HEK293 (cell line): ENCODE measurements around the gene EPHB3.

ENCODE experiments used
- CTCF ChIA-PET: fragments of 350-600 bp; formaldehyde crosslinking; extraction: SDS; loops from one replicate; lab custom pipeline; 2021; ENCODE audit warnings: antibody characterized with exemption; lab: Yijun Ruan, JAX
- POLR2A ChIA-PET: fragments of 300-600 bp; formaldehyde crosslinking; extraction: SDS; loops from one replicate; lab custom pipeline; 2020; ENCODE audit warnings: antibody characterized with exemption, inconsistent platforms; lab: Yijun Ruan, JAX
- H3K27ac ChIP-seq: fragments of 200-500 bp; sonication (Bioruptor generic); 2 replicates; pipeline ENCODE4 v1.5.1; 2014; ENCODE audit warnings: low read depth, low read length, control low read depth, inconsistent platforms; ENCODE audit errors: extremely low read depth
- H3K36me3 ChIP-seq, 2 experiments: fragments of 200-500 bp in 1 of 2; sonication (Bioruptor generic) in 1 of 2; 1 replicate in 1 of 2; 2 replicates in 1 of 2; pipeline ENCODE4 v1.5.1; 2014 to 2017; ENCODE audit warnings: inconsistent platforms in 2 of 2, low read length in 2 of 2; ENCODE audit not compliant: control insufficient read depth in 2 of 2, insufficient read depth in 1 of 2
- H3K4me1 ChIP-seq: fragments of 200-500 bp; sonication (Bioruptor generic); 2 replicates; pipeline ENCODE4 v1.5.1; 2014; ENCODE audit warnings: mild to moderate bottlenecking, low read length, inconsistent platforms; ENCODE audit not compliant: control insufficient read depth, insufficient read depth
- H3K4me3 ChIP-seq: 2 replicates; pipeline ENCODE4 v1.5.1; 2011; ENCODE audit warnings: low read depth, mild to moderate bottlenecking, control low read depth, low read length, moderate library complexity
- H3K9me3 ChIP-seq: fragments of 200-500 bp; sonication (Bioruptor generic); 2 replicates; pipeline ENCODE4 v1.5.1; 2014; ENCODE audit warnings: low read depth, low read length, inconsistent platforms; ENCODE audit not compliant: control insufficient read depth, insufficient read depth
- HOXD13 ChIP-seq: sonication (generic); formaldehyde crosslinking; IDR thresholded peaks from 2 replicates; pipeline ENCODE4 v1.8.0; 2022; ENCODE audit warnings: missing genetic modification reagents, borderline replicate concordance
- KLF1 ChIP-seq: fragments of 450-650 bp; formaldehyde crosslinking; IDR thresholded peaks from 2 replicates; pipeline ENCODE4 v1.5.1; 2016; ENCODE audit warnings: missing biosample characterization, missing genetic modification characterization
- KLF7 ChIP-seq: fragments of 450-650 bp; formaldehyde crosslinking; IDR thresholded peaks from 2 replicates; pipeline ENCODE4 v1.5.1; 2016; ENCODE audit warnings: missing biosample characterization, missing genetic modification characterization, borderline replicate concordance
- PRDM4 ChIP-seq: fragments of 450-650 bp; formaldehyde crosslinking; IDR thresholded peaks from 2 replicates; pipeline ENCODE4 v1.5.1; 2017; ENCODE audit warnings: missing biosample characterization, missing genetic modification characterization
- SALL2 ChIP-seq: fragments of 450-650 bp; formaldehyde crosslinking; IDR thresholded peaks from 2 replicates; pipeline ENCODE4 v1.5.0; 2017; ENCODE audit warnings: missing biosample characterization, mild to moderate bottlenecking, missing genetic modification characterization, borderline replicate concordance
- TRIM28 ChIP-seq: IDR thresholded peaks from 2 replicates; pipeline ENCODE4 v1.6.1; 2011; ENCODE audit warnings: low read length, control low read depth, borderline replicate concordance
- ZBTB1 ChIP-seq: fragments of 450-650 bp; formaldehyde crosslinking; IDR thresholded peaks from 2 replicates; pipeline ENCODE4 v1.5.1; 2016; ENCODE audit warnings: missing biosample characterization, missing genetic modification characterization
- ZBTB17 ChIP-seq: fragments of 450-650 bp; formaldehyde crosslinking; IDR thresholded peaks from 2 replicates; pipeline ENCODE4 v1.5.1; 2016; ENCODE audit warnings: missing biosample characterization, missing genetic modification characterization
- ZBTB48 ChIP-seq: fragments of 450-650 bp; formaldehyde crosslinking; IDR thresholded peaks from 2 replicates; pipeline ENCODE4 v1.5.1; 2016; ENCODE audit warnings: missing biosample characterization, missing genetic modification characterization
- ZIC2 ChIP-seq: fragments of 450-650 bp; formaldehyde crosslinking; IDR thresholded peaks from 2 replicates; pipeline ENCODE4 v1.5.1; 2016; ENCODE audit warnings: missing biosample characterization, missing genetic modification characterization
- ZNF132 ChIP-seq: fragments of 450-650 bp; formaldehyde crosslinking; IDR thresholded peaks from 2 replicates; pipeline ENCODE4 v1.5.1; 2017; ENCODE audit warnings: missing biosample characterization, missing genetic modification characterization, borderline replicate concordance
- ZNF2 ChIP-seq: fragments of 450-650 bp; formaldehyde crosslinking; IDR thresholded peaks from 2 replicates; pipeline ENCODE4 v1.5.1; 2016; ENCODE audit warnings: missing biosample characterization, missing genetic modification characterization
- ZNF211 ChIP-seq: fragments of 450-650 bp; formaldehyde crosslinking; IDR thresholded peaks from 2 replicates; pipeline ENCODE4 v1.5.1; 2016; ENCODE audit warnings: low read depth, missing biosample characterization, missing genetic modification characterization
- ZNF266 ChIP-seq: fragments of 450-650 bp; formaldehyde crosslinking; IDR thresholded peaks from 2 replicates; pipeline ENCODE4 v1.5.1; 2016; ENCODE audit warnings: missing biosample characterization, missing genetic modification characterization, low read depth
- ZNF280D ChIP-seq: fragments of 450-650 bp; formaldehyde crosslinking; IDR thresholded peaks from 2 replicates; pipeline ENCODE4 v1.5.1; 2016; ENCODE audit warnings: missing biosample characterization, missing genetic modification characterization
- ZNF341 ChIP-seq: fragments of 450-650 bp; formaldehyde crosslinking; IDR thresholded peaks from 2 replicates; pipeline ENCODE4; 2016; ENCODE audit warnings: low read depth, missing biosample characterization, missing genetic modification characterization
- ZNF37A ChIP-seq: fragments of 450-650 bp; IDR thresholded peaks from 2 replicates; pipeline ENCODE4 v1.5.1; 2018; ENCODE audit warnings: missing biosample characterization, missing genetic modification characterization
- ZNF391 ChIP-seq: fragments of 450-650 bp; formaldehyde crosslinking; IDR thresholded peaks from 2 replicates; pipeline ENCODE4 v1.5.1; 2016; ENCODE audit warnings: low read depth, missing biosample characterization, missing genetic modification characterization, borderline replicate concordance
- ZNF423 ChIP-seq: fragments of 450-650 bp; formaldehyde crosslinking; IDR thresholded peaks from 2 replicates; pipeline ENCODE4 v1.5.1; 2016; ENCODE audit warnings: missing biosample characterization, missing genetic modification characterization
- ZNF433 ChIP-seq: fragments of 450-650 bp; formaldehyde crosslinking; IDR thresholded peaks from 2 replicates; pipeline ENCODE4 v1.5.1; 2016; ENCODE audit warnings: missing biosample characterization, missing genetic modification characterization, low read depth
- ZNF510 ChIP-seq: fragments of 450-650 bp; formaldehyde crosslinking; IDR thresholded peaks from 2 replicates; pipeline ENCODE4 v1.5.1; 2018; ENCODE audit warnings: mild to moderate bottlenecking, missing genetic modification characterization, missing biosample characterization; ENCODE audit not compliant: insufficient replicate concordance
- ZNF549 ChIP-seq: fragments of 450-650 bp; IDR thresholded peaks from 2 replicates; pipeline ENCODE4 v1.5.1; 2018; ENCODE audit warnings: missing biosample characterization, missing genetic modification characterization, mild to moderate bottlenecking, inconsistent platforms, moderate library complexity
- ZNF621 ChIP-seq: fragments of 450-650 bp; formaldehyde crosslinking; IDR thresholded peaks from 2 replicates; pipeline ENCODE4 v1.5.1; 2017; ENCODE audit warnings: missing biosample characterization, missing genetic modification characterization
- ZNF707 ChIP-seq: fragments of 450-650 bp; formaldehyde crosslinking; IDR thresholded peaks from 2 replicates; pipeline ENCODE4 v1.5.1; 2016; ENCODE audit warnings: missing biosample characterization, missing genetic modification characterization
- ZNF785 ChIP-seq: fragments of 450-650 bp; formaldehyde crosslinking; IDR thresholded peaks from 2 replicates; pipeline ENCODE4 v1.5.1; 2016; ENCODE audit warnings: missing biosample characterization, missing genetic modification characterization
- TF ChIP-seq, protein P1 (sequence below): fragments of 450-650 bp; formaldehyde crosslinking; IDR thresholded peaks from 2 replicates; pipeline ENCODE4 v1.5.1; 2017; ENCODE audit warnings: missing biosample characterization, mild to moderate bottlenecking, missing genetic modification characterization, moderate library complexity
- TF ChIP-seq, protein P2 (sequence below): fragments of 450-650 bp; formaldehyde crosslinking; IDR thresholded peaks from 2 replicates; pipeline ENCODE4 v1.5.1; 2016; ENCODE audit warnings: missing biosample characterization, missing genetic modification characterization

The EPHB3 gene

DNA sequence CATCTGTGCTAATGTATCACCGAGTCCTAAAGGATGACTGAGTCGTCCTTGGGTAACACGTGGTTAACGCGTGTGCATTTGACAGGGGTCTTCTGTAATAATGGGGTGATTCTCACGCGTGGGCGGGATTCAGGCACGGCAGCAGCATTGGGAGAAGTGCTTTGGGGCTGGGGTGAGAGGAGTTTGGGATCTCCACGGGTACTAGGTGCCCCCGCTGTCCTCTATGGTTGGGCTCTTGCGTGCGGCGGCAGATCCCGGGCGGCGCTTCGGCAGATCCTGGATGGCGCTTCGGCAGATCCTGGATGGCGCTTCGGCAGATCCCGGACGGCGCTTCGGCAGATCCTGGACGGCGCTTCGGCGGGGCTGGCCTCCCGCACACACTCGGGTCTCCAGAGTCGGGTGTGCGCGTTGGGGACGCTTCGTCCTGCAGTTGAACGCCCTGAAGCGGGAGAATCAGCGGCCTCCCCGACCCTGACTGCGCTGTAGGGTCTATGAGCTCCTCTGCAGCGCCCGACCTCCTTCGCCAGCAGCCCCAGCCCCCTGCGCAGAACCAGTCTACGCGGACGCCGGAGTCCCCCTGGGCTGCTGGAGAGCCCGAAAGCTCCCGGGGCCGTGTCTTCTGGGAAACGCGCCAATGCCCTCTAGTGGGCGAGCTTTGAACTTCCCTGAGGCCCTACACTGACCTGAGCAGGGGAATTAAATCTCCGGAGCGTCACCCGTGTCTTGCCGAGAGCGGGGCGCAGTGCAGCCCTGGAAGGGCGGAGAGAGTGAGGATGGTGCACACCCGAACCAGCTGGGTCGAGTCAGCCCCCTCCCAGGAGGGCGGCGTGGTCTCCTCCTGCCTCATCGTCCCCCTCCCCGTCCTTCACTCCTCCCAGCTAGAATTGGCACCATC is 48.1 kb upstream of the EPHB3 start:
- Histone ChIP-seq H3K9me3 (no peaks in the 10 kb centered on the region), H3K4me1 (no peaks in the 10 kb centered on the region; the same call in 1 of the 2 replicates), H3K4me3 (peak overlapping the region; percentile 47), H3K36me3 (no peaks in the 10 kb centered on the region), H3K27ac (no peak overlapping the region)
- ChIA-PET CTCF (interaction anchor here (0.6 to 4.7 kb wide), 38 partner anchors 8 to 691 kb away, joined by 3 to 85 read pairs (median 4); partner anchors contain the start of gene EPHB3), POLR2A (interaction anchor here (0.8 to 1.5 kb wide), 2 partner anchors 96 to 141 kb away, joined by 4 to 10 read pairs; no protein-coding TSS in a partner anchor)
- TF ChIP-seq ZNF391 (tag by site-specific recombination) (no peak), SALL2 (tag by site-specific recombination) (no peak), ZNF785 (tag by site-specific recombination) (no peak), ZNF37A (no peak), ZBTB48 (tag by site-specific recombination) (no peak), HOXD13 (no peak), ZNF2 (tag by site-specific recombination) (peak; percentile 41; the same call in 1 of the 2 replicates), ZNF707 (tag by site-specific recombination) (no peak), PRDM4 (no peak), ZNF266 (no peak), ZIC2 (tag by site-specific recombination) (no peak), ZNF132 (tag by site-specific recombination) (no peak), ZNF433 (tag by site-specific recombination) (no peak), ZNF211 (tag by site-specific recombination) (no peak), ZNF549 (no peak), ZNF423 (tag by site-specific recombination) (no peak), TRIM28 (no peak), ZBTB1 (tag by site-specific recombination) (no peak), ZBTB17 (tag by site-specific recombination) (peak; percentile 71), ZNF341 (tag by site-specific recombination) (peak; percentile 27; the same call in 1 of the 2 replicates), ZNF621 (tag by site-specific recombination) (no peak), ZNF510 (tag by site-specific recombination) (no peak), KLF1 (tag by site-specific recombination) (peak; percentile 66), ZNF280D (tag by site-specific recombination) (no peak), KLF7 (tag by site-specific recombination) (no peak)
- TF ChIP-seq, protein P1, sequence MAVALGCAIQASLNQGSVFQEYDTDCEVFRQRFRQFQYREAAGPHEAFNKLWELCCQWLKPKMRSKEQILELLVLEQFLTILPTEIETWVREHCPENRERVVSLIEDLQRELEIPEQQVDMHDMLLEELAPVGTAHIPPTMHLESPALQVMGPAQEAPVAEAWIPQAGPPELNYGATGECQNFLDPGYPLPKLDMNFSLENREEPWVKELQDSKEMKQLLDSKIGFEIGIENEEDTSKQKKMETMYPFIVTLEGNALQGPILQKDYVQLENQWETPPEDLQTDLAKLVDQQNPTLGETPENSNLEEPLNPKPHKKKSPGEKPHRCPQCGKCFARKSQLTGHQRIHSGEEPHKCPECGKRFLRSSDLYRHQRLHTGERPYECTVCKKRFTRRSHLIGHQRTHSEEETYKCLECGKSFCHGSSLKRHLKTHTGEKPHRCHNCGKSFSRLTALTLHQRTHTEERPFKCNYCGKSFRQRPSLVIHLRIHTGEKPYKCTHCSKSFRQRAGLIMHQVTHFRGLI (tag by site-specific recombination) = 0 out of 2 replicates have a peak, but pooled peaks have one; percentile 46
- TF ChIP-seq, protein P2, sequence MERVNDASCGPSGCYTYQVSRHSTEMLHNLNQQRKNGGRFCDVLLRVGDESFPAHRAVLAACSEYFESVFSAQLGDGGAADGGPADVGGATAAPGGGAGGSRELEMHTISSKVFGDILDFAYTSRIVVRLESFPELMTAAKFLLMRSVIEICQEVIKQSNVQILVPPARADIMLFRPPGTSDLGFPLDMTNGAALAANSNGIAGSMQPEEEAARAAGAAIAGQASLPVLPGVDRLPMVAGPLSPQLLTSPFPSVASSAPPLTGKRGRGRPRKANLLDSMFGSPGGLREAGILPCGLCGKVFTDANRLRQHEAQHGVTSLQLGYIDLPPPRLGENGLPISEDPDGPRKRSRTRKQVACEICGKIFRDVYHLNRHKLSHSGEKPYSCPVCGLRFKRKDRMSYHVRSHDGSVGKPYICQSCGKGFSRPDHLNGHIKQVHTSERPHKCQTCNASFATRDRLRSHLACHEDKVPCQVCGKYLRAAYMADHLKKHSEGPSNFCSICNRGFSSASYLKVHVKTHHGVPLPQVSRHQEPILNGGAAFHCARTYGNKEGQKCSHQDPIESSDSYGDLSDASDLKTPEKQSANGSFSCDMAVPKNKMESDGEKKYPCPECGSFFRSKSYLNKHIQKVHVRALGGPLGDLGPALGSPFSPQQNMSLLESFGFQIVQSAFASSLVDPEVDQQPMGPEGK (tag by site-specific recombination) = peak; percentile 55; the same call in 1 of the 2 replicates
